H1 (cell line): ENCODE results near the gene RBMY1A1. TPM values are rescaled to one million over a fixed set of nuclear protein-coding genes. Genes with fewer than 3 reads are reported as not detected.
"Not testable (repeated sequence)": the region's sequence is repeated elsewhere in the genome, so short reads cannot be mapped to it uniquely, and the experiment has no call there.

Experiments used
- CTCF ChIA-PET: fragments of 300-600 bp; sonication (Branson Sonifier 250); formaldehyde crosslinking; loops from one replicate; lab custom pipeline; 2021; ENCODE audit not compliant: partially characterized antibody; lab: Charles Lee
- POLR2A ChIA-PET: fragments of 300-600 bp; sonication (Branson Sonifier 250); formaldehyde crosslinking; loops from one replicate; lab custom pipeline; 2021; ENCODE audit warnings: inconsistent platforms; ENCODE audit not compliant: partially characterized antibody; lab: Charles Lee
- DNase-seq, 2 experiments: peaks; one replicate each; pipeline versions ENCODE4 v3.0.0 to v3.0.0-alpha.2; 2010 to 2022; ENCODE audit warnings: low spot score in 2 of 2, low read depth in 1 of 2, mixed read lengths in 1 of 2
- FAIRE-seq: peaks from 2 replicates; lab custom pipeline; 2011; peaks lifted over from hg19 to GRCh38; lab: Jason Lieb, UNC
- H2AFZ ChIP-seq: 2 replicates; pipeline ENCODE4 v1.8.1; 2012; ENCODE audit warnings: low read length, inconsistent platforms
- H2AK5ac ChIP-seq: 2 replicates; pipeline ENCODE4 v1.6.1; 2013; ENCODE audit warnings: low read depth, low read length
- H2BK120ac ChIP-seq: replicated peaks from 2 replicates; pipeline ENCODE3; 2013; ENCODE audit warnings: low read depth, low read length, inconsistent platforms
- H2BK12ac ChIP-seq: 2 replicates; pipeline ENCODE4 v1.6.1; 2013; ENCODE audit warnings: low read depth, low read length
- H2BK15ac ChIP-seq: 2 replicates; pipeline ENCODE4 v1.6.1; 2013; ENCODE audit warnings: low read length
- H2BK20ac ChIP-seq: 2 replicates; pipeline ENCODE4 v1.6.1; 2013; ENCODE audit warnings: low read length
- H2BK5ac ChIP-seq: 2 replicates; pipeline ENCODE4 v1.6.1; 2013; ENCODE audit warnings: low read depth, low read length
- H3K14ac ChIP-seq: 2 replicates; pipeline ENCODE4 v1.6.1; 2013; ENCODE audit warnings: inconsistent platforms; ENCODE audit not compliant: insufficient read length
- H3K18ac ChIP-seq: 2 replicates; pipeline ENCODE4 v1.6.1; 2013; ENCODE audit warnings: low read length; ENCODE audit errors: extremely low read depth
- H3K23ac ChIP-seq: 2 replicates; pipeline ENCODE4 v1.6.1; 2013; ENCODE audit warnings: inconsistent platforms; ENCODE audit not compliant: insufficient read length
- H3K23me2 ChIP-seq: 2 replicates; pipeline ENCODE4 v1.6.1; 2013; ENCODE audit warnings: low read depth, low read length
- H3K27ac ChIP-seq: 2 replicates; pipeline ENCODE4 v1.6.1; 2011; ENCODE audit warnings: low read depth, low read length, inconsistent platforms
- H3K27me3 ChIP-seq, 4 experiments: replicated peaks in 1 of 4; 1 replicate in 1 of 4; 2 replicates in 3 of 4; pipeline versions ENCODE4 v1.6.1 to v1.8.1; 2011 to 2013; ENCODE audit warnings: low read length in 3 of 4, mild to moderate bottlenecking in 3 of 4, inconsistent platforms in 2 of 4, mixed read lengths in 2 of 4, moderate library complexity in 1 of 4; ENCODE audit not compliant: control insufficient read depth in 3 of 4, insufficient read depth in 3 of 4; ENCODE audit errors: extremely low read depth in 1 of 4
- H3K36me3 ChIP-seq, 4 experiments: 2 replicates each; pipeline versions ENCODE4 v1.6.1 to v1.8.1; 2011 to 2013; ENCODE audit warnings: mild to moderate bottlenecking in 4 of 4, low read length in 3 of 4, moderate library complexity in 2 of 4, control low read depth in 1 of 4, inconsistent platforms in 1 of 4; ENCODE audit not compliant: insufficient read depth in 4 of 4, control insufficient read depth in 2 of 4
- H3K4ac ChIP-seq: replicated peaks from 2 replicates; pipeline ENCODE3; 2013; ENCODE audit warnings: low read length, low read depth, mixed read lengths, inconsistent platforms; ENCODE audit not compliant: insufficient read length
- H3K4me1 ChIP-seq, 4 experiments: replicated peaks in 1 of 4; 1 replicate in 1 of 4; 2 replicates in 3 of 4; pipeline versions ENCODE4 v1.6.1 to v1.8.1; 2011 to 2013; ENCODE audit warnings: low read length in 3 of 4, inconsistent platforms in 2 of 4, mixed read lengths in 1 of 4; ENCODE audit not compliant: insufficient read depth in 4 of 4, control insufficient read depth in 3 of 4
- H3K4me2 ChIP-seq, 2 experiments: 2 replicates each; pipeline versions ENCODE4 v1.6.1 to v1.8.1; 2011 to 2013; ENCODE audit warnings: low read depth in 2 of 2, low read length in 2 of 2, control low read depth in 1 of 2, inconsistent platforms in 1 of 2, mild to moderate bottlenecking in 1 of 2; ENCODE audit not compliant: insufficient read depth in 1 of 2
- H3K4me3 ChIP-seq, 4 experiments: fragments of 200-600, 300-600 bp in 1 of 4; sonication (generic), shearing (Covaris generic), sonication (Bioruptor Twin) in 1 of 4; 2 replicates each; pipeline versions ENCODE4 v1.5.1 to v1.8.1; 2011 to 2016; ENCODE audit warnings: low read length in 4 of 4, low read depth in 3 of 4, control low read depth in 2 of 4, inconsistent platforms in 2 of 4, mild to moderate bottlenecking in 2 of 4, mixed read lengths in 1 of 4, moderate library complexity in 1 of 4; ENCODE audit not compliant: insufficient read depth in 2 of 4; ENCODE audit errors: extremely low read depth in 1 of 4
- H3K56ac ChIP-seq: replicated peaks from 2 replicates; pipeline ENCODE3; 2013; ENCODE audit warnings: low read depth, mild to moderate bottlenecking, mixed read lengths, low read length, inconsistent platforms; ENCODE audit not compliant: insufficient read length
- H3K79me1 ChIP-seq: 2 replicates; pipeline ENCODE4 v1.6.1; 2013; ENCODE audit warnings: low read depth, low read length, control low read depth
- H3K79me2 ChIP-seq, 2 experiments: 2 replicates each; pipeline versions ENCODE4 v1.6.1 to v1.8.1; 2012 to 2013; ENCODE audit warnings: low read length in 2 of 2, mild to moderate bottlenecking in 2 of 2, inconsistent platforms in 1 of 2; ENCODE audit not compliant: insufficient read depth in 2 of 2, control insufficient read depth in 1 of 2
- H3K9ac ChIP-seq, 4 experiments: replicated peaks in 1 of 4; 1 replicate in 1 of 4; 2 replicates in 3 of 4; pipeline versions ENCODE4 v1.6.1 to v1.8.1; 2011 to 2013; ENCODE audit warnings: low read depth in 3 of 4, low read length in 3 of 4, control low read depth in 2 of 4, mild to moderate bottlenecking in 2 of 4, moderate library complexity in 2 of 4, inconsistent platforms in 1 of 4; ENCODE audit errors: extremely low read depth in 1 of 4
- H3K9me3 ChIP-seq, 2 experiments: 2 replicates each; pipeline versions ENCODE4 v1.6.1 to v1.8.1; 2012 to 2013; ENCODE audit warnings: mild to moderate bottlenecking in 2 of 2, moderate library complexity in 2 of 2, control low read depth in 1 of 2, inconsistent platforms in 1 of 2, low read depth in 1 of 2, low read length in 1 of 2, mixed read lengths in 1 of 2; ENCODE audit not compliant: insufficient read depth in 2 of 2
- H4K20me1 ChIP-seq, 2 experiments: replicated peaks in 1 of 2; 2 replicates each; pipeline versions ENCODE3 to v1.8.1; 2011 to 2013; ENCODE audit warnings: inconsistent platforms in 2 of 2, low read length in 2 of 2, mild to moderate bottlenecking in 1 of 2; ENCODE audit not compliant: insufficient read depth in 2 of 2, control insufficient read depth in 1 of 2
- H4K5ac ChIP-seq: 2 replicates; pipeline ENCODE4 v1.6.1; 2013; ENCODE audit warnings: low read length, low read depth, mixed read lengths, inconsistent platforms; ENCODE audit not compliant: insufficient read length
- H4K8ac ChIP-seq: 2 replicates; pipeline ENCODE4 v1.8.0; 2013; ENCODE audit warnings: mild to moderate bottlenecking, moderate library complexity, low read length, inconsistent platforms; ENCODE audit not compliant: insufficient read depth; ENCODE audit errors: extremely low read depth
- H4K91ac ChIP-seq: replicated peaks from 2 replicates; pipeline ENCODE3; 2013; ENCODE audit warnings: low read length, mixed read lengths, inconsistent platforms; ENCODE audit not compliant: insufficient read length
- WGBS, 2 experiments: shearing (Covaris generic) in 1 of 2; methylation state at CpG; one replicate each; pipeline versions ENCODE4 v1.1.6 to v1.1.7; 2013 to 2015; ENCODE audit warnings: low lambda C conversion rate in 2 of 2, mixed read lengths in 2 of 2, inconsistent platforms in 1 of 2, low coverage in 1 of 2, missing lambda C conversion rate in 1 of 2; ENCODE audit not compliant: insufficient replicate concordance in 2 of 2, insufficient coverage in 1 of 2, insufficient read length in 1 of 2; ENCODE audit errors: extremely low coverage in 1 of 2, missing lambda C conversion rate in 1 of 2; 5-methylcytosine and 5-hydroxymethylcytosine counted together
- polyA plus RNA-seq, 7 experiments: library from polyadenylated mRNA; depleted of rRNA in 3 of 7; stranded (reverse) in 5 of 7; unstranded in 2 of 7; fragments of >200 nt in 5 of 7; fragments of 200-250 nt in 2 of 7; gene quantifications; 1 replicate in 5 of 7; 2 replicates in 1 of 7; 4 replicates in 1 of 7; pipeline versions ENCODE4 v1.2.1 to v1.2.3, GENCODE V29; 2011 to 2013; ENCODE audit warnings: missing spikeins in 2 of 7, mixed read lengths in 2 of 7
- total RNA-seq: library from RNA; stranded (reverse); fragmentation: NEBNext Ultra II Directional; extraction: Animal tissue kit (Norgen Biotek cat#: 25700); gene quantifications from 2 replicates; pipeline ENCODE4 v1.2.1, GENCODE V29; 2021

RBMY1A1 gene
- total and polyA plus RNA-seq, 2 of the 8 experiments (the other 6 are each of a cell fraction or from before 2014, with no cell fraction given): not detected

- DNase-seq, H2AFZ ChIP-seq, H3K23ac ChIP-seq, H4K8ac ChIP-seq, H2BK12ac ChIP-seq, H3K56ac ChIP-seq, H4K20me1 ChIP-seq, H2BK20ac ChIP-seq, H4K91ac ChIP-seq, H3K4me2 ChIP-seq, H3K79me1 ChIP-seq, H2BK15ac ChIP-seq, H4K5ac ChIP-seq, H3K4me3 ChIP-seq, H2AK5ac ChIP-seq, H3K4me1 ChIP-seq, H2BK5ac ChIP-seq, H3K14ac ChIP-seq, H3K9ac ChIP-seq, H3K36me3 ChIP-seq, FAIRE-seq, H3K4ac ChIP-seq, H3K27me3 ChIP-seq, H3K18ac ChIP-seq, H3K27ac ChIP-seq, H3K79me2 ChIP-seq, H2BK120ac ChIP-seq, CTCF ChIA-PET, POLR2A ChIA-PET, H3K9me3 ChIP-seq, H3K23me2 ChIP-seq: not testable (repeated sequence)
- whole genome bisulfite sequencing, 2 experiments: no CpG with 5 or more reads among the region's 5 CpGs
Observed at GRCh38 chrY:21559316-21559984, 24.8 kb downstream of the RBMY1A1 start.
